H1 (cell line): ENCODE data around the gene NT5DC3. TPM values are rescaled to one million over a fixed set of nuclear protein-coding genes. Genes with fewer than 3 reads are reported as not detected.

Experiments used
- CBX5 ChIP-seq: fragments of 300-800, 300-1000 bp; sonication (generic); IDR thresholded peaks from 2 replicates; pipeline ENCODE4 v1.7.1; 2016; ENCODE audit warnings: antibody characterized with exemption, low read length, low read depth
- EP300 ChIP-seq, 2 experiments: IDR thresholded peaks; 1 replicate in 1 of 2; 2 replicates in 1 of 2; pipeline ENCODE4 v1.6.1; 2011 to 2012; ENCODE audit warnings: low read depth in 2 of 2, low read length in 2 of 2, mild to moderate bottlenecking in 2 of 2, borderline replicate concordance in 1 of 2, inconsistent platforms in 1 of 2, moderate library complexity in 1 of 2
- RBBP5 ChIP-seq: IDR thresholded peaks from 2 replicates; pipeline ENCODE4 v1.7.1; 2012; ENCODE audit warnings: low read depth, mild to moderate bottlenecking, inconsistent platforms, low read length, moderate library complexity, borderline replicate concordance
- RNF2 ChIP-seq: fragments of 200-900, 300-1000 bp; sonication (generic); IDR thresholded peaks from 2 replicates; pipeline ENCODE4 v1.7.1; 2016; ENCODE audit warnings: borderline replicate concordance, low read depth, mild to moderate bottlenecking, antibody characterized with exemption, low read length; ENCODE audit not compliant: poor library complexity, severe bottlenecking; ENCODE audit errors: missing control alignments
- TAF7 ChIP-seq: optimal IDR thresholded peaks from 2 replicates; pipeline ENCODE3; 2011; ENCODE audit warnings: low read depth, mild to moderate bottlenecking, inconsistent platforms, low read length, moderate library complexity, borderline replicate concordance
- polyA plus RNA-seq, 7 experiments: library from polyadenylated mRNA; depleted of rRNA in 3 of 7; stranded (reverse) in 5 of 7; unstranded in 2 of 7; fragments of >200 nt in 5 of 7; fragments of 200-250 nt in 2 of 7; gene quantifications; 1 replicate in 5 of 7; 2 replicates in 1 of 7; 4 replicates in 1 of 7; pipeline versions ENCODE4 v1.2.1 to v1.2.3, GENCODE V29; 2011 to 2013; ENCODE audit warnings: missing spikeins in 2 of 7, mixed read lengths in 2 of 7
- total RNA-seq: library from RNA; stranded (reverse); fragmentation: NEBNext Ultra II Directional; extraction: Animal tissue kit (Norgen Biotek cat#: 25700); gene quantifications from 2 replicates; pipeline ENCODE4 v1.2.1, GENCODE V29; 2021
- TF ChIP-seq, protein P1 (sequence below): fragments of 300-600 bp; sonication (generic); IDR thresholded peaks from 2 replicates; pipeline ENCODE4 v1.7.1; 2012; ENCODE audit warnings: low read length, moderate library complexity, mild to moderate bottlenecking, inconsistent platforms; ENCODE audit not compliant: insufficient replicate concordance

The NT5DC3 gene
- total and polyA plus RNA-seq, 2 of the 8 experiments (the other 6 are each of a cell fraction or from before 2014, with no cell fraction given), result 5.4 to 14.8 TPM

DNA sequence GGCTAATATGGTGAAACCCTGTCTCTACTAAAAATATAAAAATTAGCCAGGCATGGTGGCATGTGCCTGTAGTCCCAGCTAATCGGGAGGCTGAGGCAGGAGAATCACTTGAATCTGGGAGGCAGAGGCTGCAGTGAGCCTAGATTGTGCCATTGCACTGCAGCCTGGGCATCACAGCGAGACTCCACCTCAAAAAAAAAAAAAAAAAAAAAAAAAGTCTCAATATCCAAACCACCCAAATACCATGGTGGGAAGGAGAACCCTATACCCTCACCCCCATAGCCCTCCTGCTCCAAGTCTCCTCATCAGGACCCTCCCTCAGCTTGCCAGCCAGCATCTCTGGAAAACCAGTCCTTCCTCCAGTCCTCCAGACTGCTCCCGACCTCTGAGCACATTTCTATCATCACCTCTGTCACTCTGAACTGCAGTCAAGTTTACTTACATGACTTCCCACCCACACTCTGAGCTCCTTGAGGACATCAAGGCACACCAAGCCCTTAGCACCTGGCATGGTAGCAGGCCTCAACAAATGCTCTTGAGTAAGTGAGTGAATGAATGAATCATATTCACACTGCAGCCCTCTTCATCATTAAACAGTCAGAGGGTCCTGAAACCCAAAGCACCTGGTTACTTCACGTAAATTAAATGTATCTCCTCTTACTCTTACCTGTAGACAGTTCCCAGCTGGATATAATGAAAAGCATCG, 35.2 kb downstream of the NT5DC3 start (continued):
- TF ChIP-seq EP300 (IDR thresholded peaks at IDR 0.05; ENCODE audit: borderline replicate concordance in 1 of 2, low read depth in 2 of 2, low read length in 2 of 2), result no peak
- TF ChIP-seq CBX5, result no peak
- TF ChIP-seq, protein P1, sequence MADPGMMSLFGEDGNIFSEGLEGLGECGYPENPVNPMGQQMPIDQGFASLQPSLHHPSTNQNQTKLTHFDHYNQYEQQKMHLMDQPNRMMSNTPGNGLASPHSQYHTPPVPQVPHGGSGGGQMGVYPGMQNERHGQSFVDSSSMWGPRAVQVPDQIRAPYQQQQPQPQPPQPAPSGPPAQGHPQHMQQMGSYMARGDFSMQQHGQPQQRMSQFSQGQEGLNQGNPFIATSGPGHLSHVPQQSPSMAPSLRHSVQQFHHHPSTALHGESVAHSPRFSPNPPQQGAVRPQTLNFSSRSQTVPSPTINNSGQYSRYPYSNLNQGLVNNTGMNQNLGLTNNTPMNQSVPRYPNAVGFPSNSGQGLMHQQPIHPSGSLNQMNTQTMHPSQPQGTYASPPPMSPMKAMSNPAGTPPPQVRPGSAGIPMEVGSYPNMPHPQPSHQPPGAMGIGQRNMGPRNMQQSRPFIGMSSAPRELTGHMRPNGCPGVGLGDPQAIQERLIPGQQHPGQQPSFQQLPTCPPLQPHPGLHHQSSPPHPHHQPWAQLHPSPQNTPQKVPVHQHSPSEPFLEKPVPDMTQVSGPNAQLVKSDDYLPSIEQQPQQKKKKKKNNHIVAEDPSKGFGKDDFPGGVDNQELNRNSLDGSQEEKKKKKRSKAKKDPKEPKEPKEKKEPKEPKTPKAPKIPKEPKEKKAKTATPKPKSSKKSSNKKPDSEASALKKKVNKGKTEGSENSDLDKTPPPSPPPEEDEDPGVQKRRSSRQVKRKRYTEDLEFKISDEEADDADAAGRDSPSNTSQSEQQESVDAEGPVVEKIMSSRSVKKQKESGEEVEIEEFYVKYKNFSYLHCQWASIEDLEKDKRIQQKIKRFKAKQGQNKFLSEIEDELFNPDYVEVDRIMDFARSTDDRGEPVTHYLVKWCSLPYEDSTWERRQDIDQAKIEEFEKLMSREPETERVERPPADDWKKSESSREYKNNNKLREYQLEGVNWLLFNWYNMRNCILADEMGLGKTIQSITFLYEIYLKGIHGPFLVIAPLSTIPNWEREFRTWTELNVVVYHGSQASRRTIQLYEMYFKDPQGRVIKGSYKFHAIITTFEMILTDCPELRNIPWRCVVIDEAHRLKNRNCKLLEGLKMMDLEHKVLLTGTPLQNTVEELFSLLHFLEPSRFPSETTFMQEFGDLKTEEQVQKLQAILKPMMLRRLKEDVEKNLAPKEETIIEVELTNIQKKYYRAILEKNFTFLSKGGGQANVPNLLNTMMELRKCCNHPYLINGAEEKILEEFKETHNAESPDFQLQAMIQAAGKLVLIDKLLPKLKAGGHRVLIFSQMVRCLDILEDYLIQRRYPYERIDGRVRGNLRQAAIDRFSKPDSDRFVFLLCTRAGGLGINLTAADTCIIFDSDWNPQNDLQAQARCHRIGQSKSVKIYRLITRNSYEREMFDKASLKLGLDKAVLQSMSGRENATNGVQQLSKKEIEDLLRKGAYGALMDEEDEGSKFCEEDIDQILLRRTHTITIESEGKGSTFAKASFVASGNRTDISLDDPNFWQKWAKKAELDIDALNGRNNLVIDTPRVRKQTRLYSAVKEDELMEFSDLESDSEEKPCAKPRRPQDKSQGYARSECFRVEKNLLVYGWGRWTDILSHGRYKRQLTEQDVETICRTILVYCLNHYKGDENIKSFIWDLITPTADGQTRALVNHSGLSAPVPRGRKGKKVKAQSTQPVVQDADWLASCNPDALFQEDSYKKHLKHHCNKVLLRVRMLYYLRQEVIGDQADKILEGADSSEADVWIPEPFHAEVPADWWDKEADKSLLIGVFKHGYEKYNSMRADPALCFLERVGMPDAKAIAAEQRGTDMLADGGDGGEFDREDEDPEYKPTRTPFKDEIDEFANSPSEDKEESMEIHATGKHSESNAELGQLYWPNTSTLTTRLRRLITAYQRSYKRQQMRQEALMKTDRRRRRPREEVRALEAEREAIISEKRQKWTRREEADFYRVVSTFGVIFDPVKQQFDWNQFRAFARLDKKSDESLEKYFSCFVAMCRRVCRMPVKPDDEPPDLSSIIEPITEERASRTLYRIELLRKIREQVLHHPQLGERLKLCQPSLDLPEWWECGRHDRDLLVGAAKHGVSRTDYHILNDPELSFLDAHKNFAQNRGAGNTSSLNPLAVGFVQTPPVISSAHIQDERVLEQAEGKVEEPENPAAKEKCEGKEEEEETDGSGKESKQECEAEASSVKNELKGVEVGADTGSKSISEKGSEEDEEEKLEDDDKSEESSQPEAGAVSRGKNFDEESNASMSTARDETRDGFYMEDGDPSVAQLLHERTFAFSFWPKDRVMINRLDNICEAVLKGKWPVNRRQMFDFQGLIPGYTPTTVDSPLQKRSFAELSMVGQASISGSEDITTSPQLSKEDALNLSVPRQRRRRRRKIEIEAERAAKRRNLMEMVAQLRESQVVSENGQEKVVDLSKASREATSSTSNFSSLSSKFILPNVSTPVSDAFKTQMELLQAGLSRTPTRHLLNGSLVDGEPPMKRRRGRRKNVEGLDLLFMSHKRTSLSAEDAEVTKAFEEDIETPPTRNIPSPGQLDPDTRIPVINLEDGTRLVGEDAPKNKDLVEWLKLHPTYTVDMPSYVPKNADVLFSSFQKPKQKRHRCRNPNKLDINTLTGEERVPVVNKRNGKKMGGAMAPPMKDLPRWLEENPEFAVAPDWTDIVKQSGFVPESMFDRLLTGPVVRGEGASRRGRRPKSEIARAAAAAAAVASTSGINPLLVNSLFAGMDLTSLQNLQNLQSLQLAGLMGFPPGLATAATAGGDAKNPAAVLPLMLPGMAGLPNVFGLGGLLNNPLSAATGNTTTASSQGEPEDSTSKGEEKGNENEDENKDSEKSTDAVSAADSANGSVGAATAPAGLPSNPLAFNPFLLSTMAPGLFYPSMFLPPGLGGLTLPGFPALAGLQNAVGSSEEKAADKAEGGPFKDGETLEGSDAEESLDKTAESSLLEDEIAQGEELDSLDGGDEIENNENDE, result no peak
- no peak for TF ChIP-seq TAF7
- TF ChIP-seq RBBP5, result no peak
- no peak for TF ChIP-seq RNF2
